Measurements from ENCODE around the gene LRRC71. TPM values are rescaled to one million over a fixed set of nuclear protein-coding genes. Genes with fewer than 3 reads are reported as not detected.

Gene LRRC71
- total and polyA plus RNA-seq, 3 donors from 2014 or later: 17.5 to 49.2 (median 23.1) TPM

GRCh38 chr1:156943756-156944155 is 23.3 kb downstream of the LRRC71 start:
- H3K36me3 ChIP-seq (ENCODE audit: low read depth, missing control alignments): peaks cover 5% of the 10 kb centered on the region
- H3K27me3 ChIP-seq: no peaks in the 10 kb centered on the region
- TF ChIP-seq CTCF (IDR thresholded peaks at IDR 0.05) (no peak), POLR2A (IDR thresholded peaks at IDR 0.05) (no peak)
- no peak for DNase-seq
- no peak overlapping the region for H3K4me3 ChIP-seq
- intact Hi-C loops (cut with DNase I; ENCODE audit: low total_unique reads): loop anchor here (10.0 kb wide), 1 partner anchor 121 kb away; no protein-coding TSS in a partner anchor
- no peaks in the 10 kb centered on the region for H3K4me1 ChIP-seq
- WGBS, 2 donors: 86 to 88% methylated on average over 3 of the region's 3 CpGs
- H3K9me3 ChIP-seq: no peaks in the 10 kb centered on the region
- no peak overlapping the region for H3K27ac ChIP-seq

- TF ChIP-seq POLR2A (IDR thresholded peaks at IDR 0.05): no peak
- TF ChIP-seq CTCF (IDR thresholded peaks at IDR 0.05): no peak
- 100% methylated on average over 1 of the region's 1 CpG for WGBS, 2 donors
- Histone ChIP-seq H3K36me3 (ENCODE audit: low read depth, missing control alignments) (peaks cover 5% of the 10 kb centered on the region), H3K27me3 (no peaks in the 10 kb centered on the region), H3K9me3 (no peaks in the 10 kb centered on the region), H3K27ac (no peak overlapping the region), H3K4me3 (no peak overlapping the region), H3K4me1 (no peaks in the 10 kb centered on the region)
- DNase-seq: no peak
- intact Hi-C loops (cut with DNase I; ENCODE audit: low total_unique reads): loop anchor here (10.0 kb wide), 1 partner anchor 121 kb away; no protein-coding TSS in a partner anchor
Observed at GRCh38 chr1:156944268-156944667, 23.8 kb downstream of the LRRC71 start.

GRCh38 chr1:156944848-156945247 is 24.4 kb downstream of the LRRC71 start:
- WGBS, 2 donors: 95% methylated on average over 8 of the region's 8 CpGs
- H3K27me3 ChIP-seq: no peaks in the 10 kb centered on the region
- no peak overlapping the region for H3K27ac ChIP-seq
- TF ChIP-seq CTCF (IDR thresholded peaks at IDR 0.05) (no peak), POLR2A (IDR thresholded peaks at IDR 0.05) (no peak)
- intact Hi-C loops (cut with DNase I; ENCODE audit: low total_unique reads): loop anchor here (10.0 kb wide), 1 partner anchor 120 kb away; no protein-coding TSS in a partner anchor
- H3K4me3 ChIP-seq: no peak overlapping the region
- no peaks in the 10 kb centered on the region for H3K9me3 ChIP-seq
- H3K4me1 ChIP-seq: no peaks in the 10 kb centered on the region
- peaks cover 5% of the 10 kb centered on the region for H3K36me3 ChIP-seq (ENCODE audit: low read depth, missing control alignments)
- no peak for DNase-seq

- H3K27ac ChIP-seq: no peak overlapping the region
- peaks cover 5% of the 10 kb centered on the region for H3K36me3 ChIP-seq (ENCODE audit: low read depth, missing control alignments)
- H3K27me3 ChIP-seq: no peaks in the 10 kb centered on the region
- WGBS, 2 donors: 73 to 76% methylated on average over 11 of the region's 11 CpGs
- H3K9me3 ChIP-seq: no peaks in the 10 kb centered on the region
- intact Hi-C loops (cut with DNase I; ENCODE audit: low total_unique reads): loop anchor here (10.0 kb wide), 1 partner anchor 119 kb away; no protein-coding TSS in a partner anchor
- no peak overlapping the region for H3K4me3 ChIP-seq
- H3K4me1 ChIP-seq: no peaks in the 10 kb centered on the region
- TF ChIP-seq CTCF (IDR thresholded peaks at IDR 0.05): no peak
- no peak for TF ChIP-seq POLR2A (IDR thresholded peaks at IDR 0.05)
- DNase-seq: peak; percentile 72
Observed at GRCh38 chr1:156945881-156946661, 25.6 kb downstream of the LRRC71 start.

Data from testis (tissue), 3 donors.